Fibroblast of skin of scalp (primary cell): ENCODE data around the gene RTN1.
A peak's percentile ranks its signal among the peaks of the same experiment; 100 is the strongest.

Source experiments
- DNase-seq: peaks from one replicate; pipeline ENCODE4 v3.0.0-alpha.2; 2013

Gene RTN1

GRCh38 chr14:59850458-59850857 is 20.1 kb downstream of the RTN1 start:
- DNase-seq = no peak

- DNase-seq = no peak
Observed at GRCh38 chr14:59849411-59850130, 21.0 kb downstream of the RTN1 start.

- no peak for DNase-seq
Observed at GRCh38 chr14:59848671-59849070, 21.9 kb downstream of the RTN1 start.

GRCh38 chr14:59847711-59848110 is 22.9 kb downstream of the RTN1 start:
- no peak for DNase-seq

- no peak for DNase-seq
Observed at GRCh38 chr14:59846595-59846994, 24.0 kb downstream of the RTN1 start.

- no peak for DNase-seq
Observed at GRCh38 chr14:59845245-59845644, 25.3 kb downstream of the RTN1 start.

- no peak for DNase-seq
Observed at GRCh38 chr14:59844186-59844812, 26.3 kb downstream of the RTN1 start.

- DNase-seq = no peak
Observed at GRCh38 chr14:59836116-59836515, 34.5 kb downstream of the RTN1 start.

GRCh38 chr14:59832653-59833294 is 37.8 kb downstream of the RTN1 start:
- no peak for DNase-seq

GRCh38 chr14:59831121-59831730 is 39.4 kb downstream of the RTN1 start:
- DNase-seq = no peak

- no peak for DNase-seq
Observed at GRCh38 chr14:59830338-59830734, 40.2 kb downstream of the RTN1 start.

- DNase-seq = peak; percentile 50
Observed at GRCh38 chr14:59829469-59830337, 40.9 kb downstream of the RTN1 start.

GRCh38 chr14:59828276-59828675 is 42.3 kb downstream of the RTN1 start:
- DNase-seq = no peak

- no peak for DNase-seq
Observed at GRCh38 chr14:59827401-59827800, 43.2 kb downstream of the RTN1 start.

GRCh38 chr14:59826150-59826549 is 44.4 kb downstream of the RTN1 start:
- no peak for DNase-seq

GRCh38 chr14:59823179-59823578 is 47.4 kb downstream of the RTN1 start:
- no peak for DNase-seq

- DNase-seq = no peak
Observed at GRCh38 chr14:59819446-59820088, 51.0 kb downstream of the RTN1 start.

GRCh38 chr14:59816941-59817340 is 53.6 kb downstream of the RTN1 start:
- DNase-seq = no peak

- DNase-seq = no peak
Observed at GRCh38 chr14:59814988-59815387, 55.6 kb downstream of the RTN1 start.

GRCh38 chr14:59811815-59812214 is 58.8 kb downstream of the RTN1 start:
- no peak for DNase-seq

GRCh38 chr14:59811073-59811472 is 59.5 kb downstream of the RTN1 start:
- DNase-seq = no peak

GRCh38 chr14:59803052-59803540 is 67.5 kb downstream of the RTN1 start:
- no peak for DNase-seq
